GM23248 (cell line): ENCODE data around the gene DYRK4.

ENCODE experiments used
- EZH2 ChIP-seq: fragments of 200-600 bp; sonication (generic); IDR thresholded peaks from 2 replicates; pipeline ENCODE4 v1.6.1; 2018; ENCODE audit warnings: antibody characterized with exemption, mild to moderate bottlenecking; ENCODE audit not compliant: insufficient read depth, poor library complexity, severe bottlenecking
- EZH2phosphoT487 ChIP-seq: fragments of 200-600 bp; sonication (generic); IDR thresholded peaks from 2 replicates; pipeline ENCODE4 v1.6.1; 2018; ENCODE audit warnings: antibody characterized with exemption, moderate library complexity, mild to moderate bottlenecking, low read depth; ENCODE audit not compliant: insufficient read depth

DNA sequence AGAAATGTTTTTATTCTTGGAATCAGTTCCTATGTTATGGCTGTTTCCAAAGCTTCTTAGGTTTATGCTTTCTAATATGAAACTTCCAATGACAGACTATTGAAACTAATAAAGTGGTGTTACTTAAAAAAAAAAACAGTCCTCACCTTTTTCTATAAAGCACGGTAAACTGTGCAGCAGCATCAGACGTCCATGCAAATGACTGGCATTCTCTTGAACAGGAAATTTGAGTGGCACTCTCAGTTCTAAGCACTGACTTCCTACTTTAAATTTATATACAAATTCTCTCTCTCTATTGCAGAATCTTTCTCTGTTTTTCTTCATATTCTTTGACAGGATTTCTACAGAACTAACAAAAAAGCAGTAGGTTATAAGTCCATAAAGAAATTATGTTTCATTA lies 26.1 kb upstream of the DYRK4 start:
- no peak for TF ChIP-seq EZH2phosphoT487
- TF ChIP-seq EZH2, result no peak
